Neural progenitor cell (in vitro differentiated cells): Measurements from ENCODE around the gene OAS3. TPM values are rescaled to one million over a fixed set of nuclear protein-coding genes. Genes with fewer than 3 reads are reported as not detected.

Source experiments
- DNase-seq: peaks from one replicate; pipeline ENCODE4 v3.0.0-alpha.2; 2016; ENCODE audit warnings: low spot score
- H2AFZ ChIP-seq: fragments of 200-600 bp; sonication (generic); replicated peaks from 2 replicates; pipeline ENCODE4 v1.6.1; 2016; ENCODE audit warnings: antibody characterized with exemption
- H3F3A ChIP-seq: fragments of 200-600 bp; sonication (generic); 2 replicates; pipeline ENCODE4 v1.6.1; 2016; ENCODE audit warnings: antibody characterized with exemption, low read depth
- H3K27ac ChIP-seq: fragments of 200-600 bp; sonication (generic); 2 replicates; pipeline ENCODE4 v1.5.1; 2016; ENCODE audit warnings: mild to moderate bottlenecking
- H3K27me3 ChIP-seq: fragments of 200-600 bp; sonication (generic); 2 replicates; pipeline ENCODE4 v1.6.1; 2016; ENCODE audit warnings: mild to moderate bottlenecking, moderate library complexity
- H3K36me3 ChIP-seq: fragments of 200-600 bp; sonication (generic); 2 replicates; pipeline ENCODE4 v1.5.1; 2016
- H3K4me1 ChIP-seq: fragments of 200-600 bp; sonication (generic); 2 replicates; pipeline ENCODE4 v1.6.1; 2016; ENCODE audit warnings: mixed run types
- H3K4me2 ChIP-seq: fragments of 200-600 bp; sonication (generic); 2 replicates; pipeline ENCODE4 v1.6.1; 2016
- H3K4me3 ChIP-seq: fragments of 200-600 bp; sonication (generic); 2 replicates; pipeline ENCODE4 v1.5.1; 2016
- H3K79me2 ChIP-seq: fragments of 200-600 bp; sonication (generic); 2 replicates; pipeline ENCODE4 v1.6.1; 2016; ENCODE audit warnings: low read depth
- H3K9ac ChIP-seq: fragments of 200-600 bp; sonication (generic); 2 replicates; pipeline ENCODE4 v1.6.1; 2016
- H3K9me3 ChIP-seq: fragments of 200-600 bp; sonication (generic); 2 replicates; pipeline ENCODE4 v1.5.1; 2016; ENCODE audit warnings: low read depth
- H4K20me1 ChIP-seq: fragments of 200-600 bp; sonication (generic); 2 replicates; pipeline ENCODE4 v1.6.1; 2016; ENCODE audit warnings: low read depth
- H3K27ac Mint-ChIP-seq: 3 replicates; pipeline ENCODE4 v1.8.0; 2021; ENCODE audit warnings: mixed read lengths
- H3K27me3 Mint-ChIP-seq: 2 replicates; pipeline ENCODE4 v1.8.0; 2022; ENCODE audit warnings: low read depth, mild to moderate bottlenecking, inconsistent platforms, moderate library complexity, mixed read lengths; ENCODE audit not compliant: insufficient read depth
- H3K36me3 Mint-ChIP-seq: 3 replicates; pipeline ENCODE4 v1.8.0; 2021; ENCODE audit warnings: mixed read lengths
- H3K4me1 Mint-ChIP-seq: 3 replicates; pipeline ENCODE4 v1.8.0; 2021; ENCODE audit warnings: mixed read lengths
- H3K4me3 Mint-ChIP-seq: 3 replicates; pipeline ENCODE4 v1.8.0; 2021; ENCODE audit warnings: mild to moderate bottlenecking, moderate library complexity, mixed read lengths
- H3K9me3 Mint-ChIP-seq: 3 replicates; pipeline ENCODE4 v1.8.0; 2020; ENCODE audit warnings: mixed read lengths
- EZH2 ChIP-seq: fragments of 200-600 bp; sonication (generic); IDR thresholded peaks from 2 replicates; pipeline ENCODE4 v1.6.1; 2017; ENCODE audit warnings: antibody characterized with exemption, mild to moderate bottlenecking, moderate library complexity
- EZH2phosphoT487 ChIP-seq: fragments of 200-600 bp; sonication (generic); IDR thresholded peaks from 2 replicates; pipeline ENCODE4 v1.6.1; 2017; ENCODE audit warnings: antibody characterized with exemption
- total RNA-seq: library from RNA; depleted of rRNA; stranded (reverse); fragments of >200 nt; gene quantifications from 2 replicates; pipeline ENCODE4 v1.2.3, GENCODE V29; 2015; ENCODE audit warnings: low replicate concordance
- TF ChIP-seq, protein P1 (sequence below): fragments of 200-600 bp; sonication (generic); IDR thresholded peaks from 2 replicates; pipeline ENCODE4 v1.5.1; 2017; ENCODE audit warnings: antibody characterized with exemption, mild to moderate bottlenecking

OAS3 gene
- total RNA-seq, 1 donor from 2014 or later: not detected

DNA sequence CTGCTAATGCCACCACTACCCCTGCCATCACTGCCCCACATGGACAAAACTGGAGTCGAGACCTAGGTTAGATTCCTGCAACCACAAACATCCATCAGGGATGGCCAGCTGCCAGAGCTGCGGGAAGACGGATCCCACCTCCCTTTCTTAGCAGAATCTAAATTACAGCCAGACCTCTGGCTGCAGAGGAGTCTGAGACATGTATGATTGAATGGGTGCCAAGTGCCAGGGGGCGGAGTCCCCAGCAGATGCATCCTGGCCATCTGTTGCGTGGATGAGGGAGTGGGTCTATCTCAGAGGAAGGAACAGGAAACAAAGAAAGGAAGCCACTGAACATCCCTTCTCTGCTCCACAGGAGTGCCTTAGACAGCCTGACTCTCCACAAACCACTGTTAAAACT is 33.0 kb downstream of the OAS3 start:
- Mint-ChIP-seq H3K9me3 (no peaks in the 10 kb centered on the region), H3K27ac (no peak overlapping the region), H3K4me3 (no peak overlapping the region), H3K27me3 (no peaks in the 10 kb centered on the region), H3K4me1 (no peaks in the 10 kb centered on the region), H3K36me3 (no peaks in the 10 kb centered on the region)
- Histone ChIP-seq H3K9me3 (no peaks in the 10 kb centered on the region), H3K9ac (no peak overlapping the region), H3K4me1 (no peaks in the 10 kb centered on the region), H3F3A (no peaks in the 10 kb centered on the region), H3K79me2 (no peaks in the 10 kb centered on the region), H3K27me3 (no peaks in the 10 kb centered on the region), H3K36me3 (no peaks in the 10 kb centered on the region), H3K27ac (no peak overlapping the region), H4K20me1 (no peaks in the 10 kb centered on the region), H3K4me3 (no peak overlapping the region), H3K4me2 (no peak overlapping the region), H2AFZ (no peak overlapping the region)
- DNase-seq: no peak
- TF ChIP-seq, protein P1, sequence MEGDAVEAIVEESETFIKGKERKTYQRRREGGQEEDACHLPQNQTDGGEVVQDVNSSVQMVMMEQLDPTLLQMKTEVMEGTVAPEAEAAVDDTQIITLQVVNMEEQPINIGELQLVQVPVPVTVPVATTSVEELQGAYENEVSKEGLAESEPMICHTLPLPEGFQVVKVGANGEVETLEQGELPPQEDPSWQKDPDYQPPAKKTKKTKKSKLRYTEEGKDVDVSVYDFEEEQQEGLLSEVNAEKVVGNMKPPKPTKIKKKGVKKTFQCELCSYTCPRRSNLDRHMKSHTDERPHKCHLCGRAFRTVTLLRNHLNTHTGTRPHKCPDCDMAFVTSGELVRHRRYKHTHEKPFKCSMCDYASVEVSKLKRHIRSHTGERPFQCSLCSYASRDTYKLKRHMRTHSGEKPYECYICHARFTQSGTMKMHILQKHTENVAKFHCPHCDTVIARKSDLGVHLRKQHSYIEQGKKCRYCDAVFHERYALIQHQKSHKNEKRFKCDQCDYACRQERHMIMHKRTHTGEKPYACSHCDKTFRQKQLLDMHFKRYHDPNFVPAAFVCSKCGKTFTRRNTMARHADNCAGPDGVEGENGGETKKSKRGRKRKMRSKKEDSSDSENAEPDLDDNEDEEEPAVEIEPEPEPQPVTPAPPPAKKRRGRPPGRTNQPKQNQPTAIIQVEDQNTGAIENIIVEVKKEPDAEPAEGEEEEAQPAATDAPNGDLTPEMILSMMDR: no peak
- TF ChIP-seq EZH2phosphoT487 (no peak), EZH2 (no peak)

DNA sequence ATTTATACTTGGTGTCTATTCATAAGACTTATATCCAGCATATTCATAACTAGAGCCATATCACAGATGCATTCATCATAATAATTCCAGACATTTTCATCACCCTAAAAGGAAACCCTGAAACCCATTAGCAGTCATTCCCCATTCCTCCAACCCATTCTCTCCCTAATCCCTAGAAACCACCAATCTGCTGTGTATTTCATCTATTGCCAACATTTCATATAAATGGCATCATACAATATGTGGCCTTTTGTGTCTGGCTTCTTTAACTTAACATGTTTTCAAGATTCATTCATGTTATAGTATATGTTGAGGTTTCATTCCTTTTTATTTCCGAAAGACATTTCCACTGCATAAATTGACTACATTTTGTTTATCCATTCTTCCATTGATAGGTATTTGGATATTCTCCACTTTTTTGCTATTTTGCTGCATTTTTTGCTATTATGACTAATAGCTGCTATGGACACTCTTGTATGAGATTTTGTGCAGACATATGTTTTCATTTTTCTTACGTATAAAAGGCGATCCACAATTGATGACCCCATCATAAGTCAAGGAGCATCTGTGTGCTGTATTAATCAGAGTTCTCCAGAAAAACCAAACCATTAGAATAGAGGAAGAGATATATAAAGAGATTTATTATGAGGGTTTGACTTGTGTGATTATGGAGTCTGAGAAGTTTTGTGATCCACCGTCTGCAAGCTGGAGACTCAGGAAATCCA is 34.9 kb downstream of the OAS3 start:
- no peak overlapping the region for H3K4me2 ChIP-seq
- no peaks in the 10 kb centered on the region for H3K27me3 Mint-ChIP-seq

DNA sequence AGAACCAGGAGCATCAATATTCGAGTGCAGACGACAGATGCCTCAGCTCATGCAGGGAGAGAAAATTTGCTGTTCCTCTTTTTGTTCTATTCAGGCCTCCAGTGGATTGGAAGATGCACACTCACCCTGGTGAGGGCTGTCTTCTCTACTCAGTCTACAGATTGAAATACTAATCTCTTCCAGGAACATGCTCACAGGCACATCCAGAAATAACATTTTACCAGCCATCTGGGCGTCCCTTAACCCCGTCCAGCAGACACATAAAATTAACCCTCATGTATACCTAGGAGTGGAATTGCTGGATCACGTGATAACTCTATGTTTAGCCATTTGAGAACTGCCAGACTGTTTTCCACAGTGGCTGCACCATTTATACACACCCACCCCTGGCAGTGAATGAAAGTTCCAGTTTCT is 35.6 kb downstream of the OAS3 start:
- Histone ChIP-seq H3K27ac (no peak overlapping the region), H3K9me3 (no peaks in the 10 kb centered on the region), H3F3A (peaks cover 5% of the 10 kb centered on the region), H2AFZ (no peak overlapping the region), H3K36me3 (no peaks in the 10 kb centered on the region), H3K4me2 (no peak overlapping the region), H3K79me2 (no peaks in the 10 kb centered on the region), H3K9ac (no peak overlapping the region), H3K4me3 (no peak overlapping the region), H3K27me3 (no peaks in the 10 kb centered on the region), H4K20me1 (no peaks in the 10 kb centered on the region), H3K4me1 (peaks cover 7% of the 10 kb centered on the region)
- no peaks in the 10 kb centered on the region for H3K9me3 Mint-ChIP-seq
- no peak for TF ChIP-seq EZH2phosphoT487
- TF ChIP-seq EZH2: no peak
- TF ChIP-seq, protein P1: no peak
- no peaks in the 10 kb centered on the region for H3K36me3 Mint-ChIP-seq
- H3K27ac Mint-ChIP-seq: no peak overlapping the region
- H3K4me3 Mint-ChIP-seq: no peak overlapping the region
- no peak for DNase-seq
- H3K27me3 Mint-ChIP-seq: no peaks in the 10 kb centered on the region
- H3K4me1 Mint-ChIP-seq: no peaks in the 10 kb centered on the region

More for the DNA sequence above, 34.9 kb downstream of the OAS3 start:
- H3K4me1 ChIP-seq: peaks cover 3% of the 10 kb centered on the region
- H3K4me3 Mint-ChIP-seq: no peak overlapping the region
- no peaks in the 10 kb centered on the region for H3K79me2 ChIP-seq
- TF ChIP-seq, protein P1: no peak
- TF ChIP-seq EZH2phosphoT487 (no peak), EZH2 (no peak)
- H3K9ac ChIP-seq: no peak overlapping the region
- no peaks in the 10 kb centered on the region for H3K9me3 Mint-ChIP-seq
- H3K36me3 ChIP-seq: no peaks in the 10 kb centered on the region
- H3K9me3 ChIP-seq: no peaks in the 10 kb centered on the region
- no peak overlapping the region for H3K27ac Mint-ChIP-seq
- DNase-seq: no peak
- no peak overlapping the region for H3K4me3 ChIP-seq
- H3K27ac ChIP-seq: no peak overlapping the region
- H3K27me3 ChIP-seq: no peaks in the 10 kb centered on the region
- H3F3A ChIP-seq: peaks cover 1% of the 10 kb centered on the region
- no peak overlapping the region for H2AFZ ChIP-seq
- H4K20me1 ChIP-seq: no peaks in the 10 kb centered on the region
- no peaks in the 10 kb centered on the region for H3K4me1 Mint-ChIP-seq
- no peaks in the 10 kb centered on the region for H3K36me3 Mint-ChIP-seq
